PC-3 (cell line): ENCODE measurements around the gene DAPK1. TPM values are rescaled to one million over a fixed set of nuclear protein-coding genes. Genes with fewer than 3 reads are reported as not detected.

Source experiments
- ATAC-seq: fragments of 200-7000 bp; cut with Tn5 transposase; 2 replicates; pipeline ENCODE4 v1.9.1; 2020; ENCODE audit warnings: mild to moderate bottlenecking, moderate library complexity
- BruUV-seq: library from RNA; stranded (reverse); fragments of 400-500 nt; replicated peaks from 2 replicates; lab custom pipeline; 2021; lab: Mats Ljungman, UMichigan
- CTCF ChIA-PET: fragments of 300-600 bp; sonication (Branson Sonifier 250); formaldehyde crosslinking; loops from one replicate; lab custom pipeline; 2022; ENCODE audit warnings: antibody characterized with exemption; lab: Charles Lee
- POLR2A ChIA-PET: fragments of 300-600 bp; sonication (Branson Sonifier 250); formaldehyde crosslinking; loops from one replicate; lab custom pipeline; 2022; ENCODE audit warnings: antibody characterized with exemption; ENCODE audit not compliant: unreplicated experiment; lab: Charles Lee
- DNase-seq: peaks from one replicate; pipeline ENCODE4 v3.0.0-alpha.2; 2015
- H2AFZ ChIP-seq: fragments of 300-600 bp; sonication (generic); 2 replicates; pipeline ENCODE4 v1.6.0; 2016; ENCODE audit warnings: antibody characterized with exemption, low read length
- H3F3A ChIP-seq: fragments of 300-600 bp; sonication (generic); one replicate; pipeline ENCODE4 v1.6.0; 2017; ENCODE audit warnings: antibody characterized with exemption, low read length, control low read depth, mild to moderate bottlenecking; ENCODE audit not compliant: unreplicated experiment
- H3K27ac ChIP-seq: fragments of 300-600 bp; sonication (generic); 2 replicates; pipeline ENCODE4 v1.5.1; 2016; ENCODE audit warnings: mild to moderate bottlenecking, low read length
- H3K27me3 ChIP-seq: fragments of 300-600 bp; sonication (generic); 2 replicates; pipeline ENCODE4 v1.6.1; 2016; ENCODE audit warnings: low read length, mixed read lengths
- H3K36me3 ChIP-seq: fragments of 300-600 bp; sonication (generic); 2 replicates; pipeline ENCODE4 v1.6.1; 2016; ENCODE audit warnings: low read depth, mixed run types, low read length, mixed read lengths
- H3K4me1 ChIP-seq: fragments of 300-600 bp; sonication (generic); 2 replicates; pipeline ENCODE4 v1.5.1; 2016; ENCODE audit warnings: low read length; ENCODE audit not compliant: insufficient read depth
- H3K4me2 ChIP-seq: fragments of 300-600 bp; sonication (generic); 2 replicates; pipeline ENCODE4 v1.6.0; 2016; ENCODE audit warnings: low read length
- H3K4me3 ChIP-seq: fragments of 300-600 bp; sonication (generic); 2 replicates; pipeline ENCODE4 v1.5.1; 2016; ENCODE audit warnings: mild to moderate bottlenecking, low read length, mixed read lengths
- H3K79me2 ChIP-seq: fragments of 300-600 bp; sonication (generic); 2 replicates; pipeline ENCODE4 v1.6.1; 2017; ENCODE audit warnings: low read length, mixed read lengths
- H3K9ac ChIP-seq: fragments of 300-600 bp; sonication (generic); 2 replicates; pipeline ENCODE4 v1.6.0; 2016; ENCODE audit warnings: mild to moderate bottlenecking, low read length
- H3K9me2 ChIP-seq: fragments of 300-600 bp; sonication (generic); replicated peaks from 2 replicates; pipeline ENCODE4 v1.6.1; 2016; ENCODE audit warnings: mixed run types, low read length, mixed read lengths
- H3K9me3 ChIP-seq: fragments of 300-600 bp; sonication (generic); 2 replicates; pipeline ENCODE4 v1.6.1; 2016; ENCODE audit warnings: low read length, mixed read lengths
- H4K20me1 ChIP-seq: fragments of 300-600 bp; sonication (generic); 2 replicates; pipeline ENCODE4 v1.6.1; 2016; ENCODE audit warnings: low read length, mixed read lengths
- EZH2 ChIP-seq: fragments of 300-600 bp; sonication (generic); IDR thresholded peaks from one replicate; pipeline ENCODE4 v1.6.1; 2017; ENCODE audit warnings: antibody characterized with exemption, mild to moderate bottlenecking, low read length; ENCODE audit not compliant: unreplicated experiment
- EZH2phosphoT487 ChIP-seq: fragments of 300-600 bp; sonication (generic); IDR thresholded peaks from 2 replicates; pipeline ENCODE4 v1.6.1; 2018; ENCODE audit warnings: mild to moderate bottlenecking, antibody characterized with exemption, low read length, borderline replicate concordance
- intact Hi-C: fragments of 100-400 bp; cut with micrococcal nuclease; formaldehyde crosslinking; loops from 2 replicates; pipeline ENCODE4 v1.9.0; 2023
- total RNA-seq: library from RNA; depleted of rRNA; stranded (reverse); fragments of >200 nt; gene quantifications from 2 replicates; pipeline ENCODE4 v1.2.3, GENCODE V29; 2014
- TF ChIP-seq, protein P1 (sequence below): fragments of 300-600 bp; sonication (generic); conservative IDR thresholded peaks from 2 replicates; pipeline ENCODE4 v1.5.1; 2017; ENCODE audit warnings: antibody characterized with exemption, low read depth, mild to moderate bottlenecking, low read length

The DAPK1 gene
- total RNA-seq, 1 experiment from 2014 or later = not detected

DNA sequence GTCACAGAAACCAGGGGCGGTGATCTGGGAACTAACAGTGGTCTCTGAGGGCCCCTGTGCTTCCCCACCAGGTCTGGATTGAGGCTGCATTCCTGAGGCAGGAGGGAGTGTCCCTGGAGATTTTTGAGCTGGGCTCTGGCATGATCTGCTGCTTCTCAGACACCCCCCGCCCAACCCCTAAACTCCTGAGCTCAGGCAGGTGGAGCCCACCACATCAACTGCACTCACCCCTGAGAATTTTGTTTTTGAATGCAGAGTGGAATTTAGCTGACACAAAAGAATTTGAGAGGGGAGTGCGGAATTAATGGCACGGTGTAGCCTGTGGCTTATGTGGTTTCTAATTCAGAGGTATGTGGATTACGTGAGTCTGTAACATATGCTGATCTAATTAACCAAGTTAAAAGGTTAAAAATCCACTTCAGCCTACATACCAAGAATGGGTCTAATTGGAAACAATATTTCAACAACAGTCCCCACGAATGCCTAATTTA, 204.3 kb downstream of the DAPK1 start:
- TF ChIP-seq EZH2phosphoT487 (no peak), EZH2 (no peak)
- TF ChIP-seq, protein P1, sequence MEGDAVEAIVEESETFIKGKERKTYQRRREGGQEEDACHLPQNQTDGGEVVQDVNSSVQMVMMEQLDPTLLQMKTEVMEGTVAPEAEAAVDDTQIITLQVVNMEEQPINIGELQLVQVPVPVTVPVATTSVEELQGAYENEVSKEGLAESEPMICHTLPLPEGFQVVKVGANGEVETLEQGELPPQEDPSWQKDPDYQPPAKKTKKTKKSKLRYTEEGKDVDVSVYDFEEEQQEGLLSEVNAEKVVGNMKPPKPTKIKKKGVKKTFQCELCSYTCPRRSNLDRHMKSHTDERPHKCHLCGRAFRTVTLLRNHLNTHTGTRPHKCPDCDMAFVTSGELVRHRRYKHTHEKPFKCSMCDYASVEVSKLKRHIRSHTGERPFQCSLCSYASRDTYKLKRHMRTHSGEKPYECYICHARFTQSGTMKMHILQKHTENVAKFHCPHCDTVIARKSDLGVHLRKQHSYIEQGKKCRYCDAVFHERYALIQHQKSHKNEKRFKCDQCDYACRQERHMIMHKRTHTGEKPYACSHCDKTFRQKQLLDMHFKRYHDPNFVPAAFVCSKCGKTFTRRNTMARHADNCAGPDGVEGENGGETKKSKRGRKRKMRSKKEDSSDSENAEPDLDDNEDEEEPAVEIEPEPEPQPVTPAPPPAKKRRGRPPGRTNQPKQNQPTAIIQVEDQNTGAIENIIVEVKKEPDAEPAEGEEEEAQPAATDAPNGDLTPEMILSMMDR = no peak

DNA sequence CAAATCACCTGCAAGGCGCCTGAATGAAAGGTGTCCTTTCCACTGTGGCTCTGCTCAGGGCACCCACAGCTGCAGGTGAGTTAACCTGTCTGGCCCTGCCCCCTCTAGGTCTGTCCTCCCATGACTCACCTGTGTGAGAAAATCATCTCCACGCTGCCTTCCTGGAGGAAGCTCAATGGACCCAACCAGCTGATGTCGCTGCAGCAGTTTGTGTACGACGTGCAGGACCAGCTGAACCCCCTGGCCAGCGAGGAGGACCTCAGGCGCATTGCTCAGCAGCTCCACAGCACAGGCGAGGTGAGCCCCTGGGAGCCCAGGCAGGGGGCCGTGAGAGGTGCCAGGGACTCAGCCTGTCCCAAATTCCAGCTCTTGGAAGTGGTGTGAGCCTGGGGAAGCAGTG, 205.3 kb downstream of the DAPK1 start:
- intact Hi-C loops = no loop called here
- H3K36me3 ChIP-seq = no peaks in the 10 kb centered on the region
- H3K4me1 ChIP-seq = peaks cover 19% of the 10 kb centered on the region; the same call in 1 of the 2 replicates
- H3K9ac ChIP-seq = no peak overlapping the region
- no peaks in the 10 kb centered on the region for H3K9me2 ChIP-seq
- no peaks in the 10 kb centered on the region for H3F3A ChIP-seq
- H4K20me1 ChIP-seq = no peaks in the 10 kb centered on the region
- ChIA-PET CTCF (no interaction called here), POLR2A (no interaction called here)
- TF ChIP-seq, protein P1 = no peak
- TF ChIP-seq EZH2 = no peak
- TF ChIP-seq EZH2phosphoT487 = no peak
- H3K4me3 ChIP-seq = no peak overlapping the region
- no TSS peak for BruUV-seq
- no peaks in the 10 kb centered on the region for H3K79me2 ChIP-seq
- no peaks in the 10 kb centered on the region for H3K27me3 ChIP-seq
- H2AFZ ChIP-seq = no peak overlapping the region
- no peak for ATAC-seq
- DNase-seq = peak; percentile 12
- no peak overlapping the region for H3K27ac ChIP-seq
- no peak overlapping the region for H3K4me2 ChIP-seq
- H3K9me3 ChIP-seq = no peaks in the 10 kb centered on the region

More for the DNA sequence above, 204.3 kb downstream of the DAPK1 start:
- DNase-seq (no peak), ATAC-seq (no peak)
- Histone ChIP-seq H3K4me2 (no peak overlapping the region), H3K79me2 (no peaks in the 10 kb centered on the region), H2AFZ (no peak overlapping the region), H3F3A (no peaks in the 10 kb centered on the region), H3K9me2 (no peaks in the 10 kb centered on the region), H3K9ac (no peak overlapping the region), H3K9me3 (no peaks in the 10 kb centered on the region), H3K27me3 (no peaks in the 10 kb centered on the region), H3K36me3 (no peaks in the 10 kb centered on the region), H3K27ac (no peak overlapping the region), H3K4me3 (no peak overlapping the region), H3K4me1 (peaks cover 19% of the 10 kb centered on the region; the same call in 1 of the 2 replicates), H4K20me1 (no peaks in the 10 kb centered on the region)
- ChIA-PET POLR2A (no interaction called here), CTCF (no interaction called here)
- BruUV-seq = no TSS peak
- intact Hi-C loops = no loop called here

DNA sequence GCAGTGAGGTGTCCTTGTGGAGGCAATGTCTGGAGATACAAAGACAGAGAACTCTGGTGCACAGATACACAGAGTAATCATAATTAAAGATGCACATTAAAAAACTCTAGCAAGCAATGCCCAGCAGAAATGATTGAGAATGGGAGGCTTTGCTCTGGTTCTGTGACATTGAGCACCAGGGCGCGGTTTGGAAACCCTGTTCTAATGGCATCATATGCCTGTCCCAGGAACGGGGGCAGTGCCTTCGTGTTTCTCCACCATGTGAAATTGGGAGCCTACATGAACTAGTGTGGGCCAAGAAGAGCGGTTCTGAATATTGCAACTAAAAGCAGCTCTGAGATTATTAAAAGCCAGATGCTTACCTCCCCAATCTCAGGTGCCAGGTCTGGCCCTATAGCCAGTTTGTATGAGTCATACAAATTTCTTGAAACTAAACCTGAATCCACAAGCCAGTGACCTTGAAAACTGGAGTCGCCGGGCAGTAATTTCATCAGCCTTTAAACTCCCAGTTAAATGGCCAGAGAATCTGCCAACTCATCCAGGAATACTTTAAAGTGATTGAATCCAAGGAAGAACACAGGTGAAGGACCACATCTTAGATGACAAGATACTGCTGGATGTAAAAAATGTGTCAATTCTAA, 206.1 kb downstream of the DAPK1 start:
- ChIA-PET POLR2A (no interaction called here), CTCF (no interaction called here)
- no peaks in the 10 kb centered on the region for H3K9me2 ChIP-seq
- no peaks in the 10 kb centered on the region for H4K20me1 ChIP-seq
- H3K4me3 ChIP-seq = no peak overlapping the region
- H3K9ac ChIP-seq = no peak overlapping the region
- no peaks in the 10 kb centered on the region for H3K27me3 ChIP-seq
- peaks cover 19% of the 10 kb centered on the region; the same call in 1 of the 2 replicates for H3K4me1 ChIP-seq
- H2AFZ ChIP-seq = no peak overlapping the region
- intact Hi-C loops = no loop called here
- H3K79me2 ChIP-seq = no peaks in the 10 kb centered on the region
- DNase-seq = peak; percentile 40
- TF ChIP-seq, protein P1 = no peak
- TF ChIP-seq EZH2phosphoT487 (no peak), EZH2 (no peak)
- no peak overlapping the region; the same call in 1 of the 2 replicates for H3K4me2 ChIP-seq
- no peaks in the 10 kb centered on the region for H3F3A ChIP-seq
- no TSS peak for BruUV-seq
- H3K36me3 ChIP-seq = no peaks in the 10 kb centered on the region
- H3K9me3 ChIP-seq = no peaks in the 10 kb centered on the region
- no peak for ATAC-seq
- no peak overlapping the region for H3K27ac ChIP-seq
